Prostate gland (tissue), 2 donors: ENCODE measurements around the gene USP6.
"Not testable (repeated sequence)": the region's sequence is repeated elsewhere in the genome, so short reads cannot be mapped to it uniquely, and the experiment has no call there.

ENCODE experiments used
- CTCF ChIP-seq, 4 experiments: fragments of 200-600 bp in 2 of 4; fragments of 450-650 bp in 2 of 4; sonication (generic) in 2 of 4; IDR thresholded peaks; 1 replicate in 3 of 4; 2 replicates in 1 of 4; pipeline ENCODE4 v1.5.1; 2016 to 2019; ENCODE audit warnings: antibody characterized with exemption in 4 of 4, mild to moderate bottlenecking in 2 of 4, moderate library complexity in 2 of 4
- POLR2A ChIP-seq: fragments of 450-650 bp; IDR thresholded peaks from one replicate; pipeline ENCODE4 v1.6.1; 2016; ENCODE audit warnings: antibody characterized with exemption, mild to moderate bottlenecking
- POLR2AphosphoS5 ChIP-seq: sonication (generic); formaldehyde crosslinking; IDR thresholded peaks from one replicate; pipeline ENCODE4 v1.6.1; 2017; ENCODE audit warnings: antibody characterized with exemption

GRCh38 chr17:5122056-5122455 lies 6.2 kb downstream of the USP6 start:
- not testable (repeated sequence) for TF ChIP-seq POLR2AphosphoS5; CTCF (IDR thresholded peaks at IDR 0.05); POLR2A
